HG03025 (cell line): Measurements from ENCODE around the gene ZSCAN1.

Source experiments
- ATAC-seq: cut with Tn5 transposase; IDR thresholded peaks from one replicate; pipeline ENCODE4 v1.9.1; 2021; ENCODE audit warnings: mild to moderate bottlenecking, moderate library complexity; ENCODE audit not compliant: unreplicated experiment, low FRiP score

Gene ZSCAN1

DNA sequence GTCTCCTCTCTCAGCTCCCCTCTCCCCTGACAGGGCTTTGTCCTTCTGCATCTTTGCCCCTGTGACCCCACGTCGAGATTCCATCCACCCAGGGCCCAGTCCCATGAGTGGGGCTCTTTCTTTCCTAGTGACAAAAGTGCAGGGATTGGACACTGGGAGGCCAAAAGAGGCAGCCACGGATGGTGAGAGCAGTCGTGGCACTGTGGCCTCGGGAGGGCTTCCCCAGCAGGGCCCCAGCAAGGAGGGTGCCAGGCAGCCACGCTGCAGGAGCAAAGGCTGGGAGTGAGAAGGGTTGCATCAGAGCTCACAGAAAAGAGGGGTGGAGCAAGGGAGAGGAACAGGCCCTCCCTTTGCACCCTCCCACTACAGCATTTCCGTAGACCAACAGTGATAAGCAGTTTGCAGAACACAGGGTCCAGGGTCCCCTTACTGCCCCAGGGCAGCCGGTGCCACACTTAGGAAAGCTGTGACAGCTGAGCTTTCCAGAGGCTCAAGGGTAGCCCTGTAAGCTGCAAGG is 4.9 kb downstream of the ZSCAN1 start:
- ATAC-seq, result no peak

DNA sequence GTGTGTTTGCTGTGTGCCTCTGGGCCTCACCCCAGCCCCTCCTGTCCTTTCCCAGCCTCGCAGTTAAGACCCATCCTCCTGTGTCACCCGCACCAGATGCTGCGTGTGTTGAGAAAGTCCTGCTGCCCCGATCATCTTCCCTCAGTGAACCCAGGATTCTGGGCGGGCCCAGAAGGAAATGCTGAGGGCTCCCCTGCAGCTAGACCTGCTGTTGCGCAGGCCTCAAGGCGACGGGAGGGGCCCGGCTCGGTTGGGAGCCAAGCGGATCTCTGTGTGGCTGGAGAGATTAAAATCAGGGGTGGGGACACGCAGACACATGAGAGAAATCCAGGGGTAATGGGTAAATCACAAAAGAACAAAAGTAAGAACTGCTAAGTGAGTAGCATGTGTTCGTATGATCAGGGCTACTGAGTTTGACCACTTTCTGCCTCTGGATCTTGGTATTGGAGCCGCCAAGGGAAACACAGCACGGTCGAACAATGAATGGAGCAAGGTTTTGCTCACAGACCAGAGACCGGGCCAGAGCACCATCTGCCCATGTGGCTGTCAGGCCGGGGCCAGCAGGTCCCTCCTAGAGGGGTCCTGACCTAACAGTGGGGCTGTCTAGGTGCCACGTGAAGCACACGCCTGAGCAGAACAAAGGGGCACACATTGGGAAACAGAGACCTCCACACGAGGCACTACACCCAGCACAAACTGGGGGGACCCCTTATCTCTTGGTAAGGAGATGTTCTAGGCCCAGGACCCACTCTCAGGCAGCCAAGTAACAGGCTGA is 7.1 kb downstream of the ZSCAN1 start:
- ATAC-seq, result no peak

- no peak for ATAC-seq
These were observed 8.9 kb downstream of the ZSCAN1 start for GRCh38 chr19:58042495-58043340.

GRCh38 chr19:58044391-58044790 is 10.6 kb downstream of the ZSCAN1 start:
- no peak for ATAC-seq

DNA sequence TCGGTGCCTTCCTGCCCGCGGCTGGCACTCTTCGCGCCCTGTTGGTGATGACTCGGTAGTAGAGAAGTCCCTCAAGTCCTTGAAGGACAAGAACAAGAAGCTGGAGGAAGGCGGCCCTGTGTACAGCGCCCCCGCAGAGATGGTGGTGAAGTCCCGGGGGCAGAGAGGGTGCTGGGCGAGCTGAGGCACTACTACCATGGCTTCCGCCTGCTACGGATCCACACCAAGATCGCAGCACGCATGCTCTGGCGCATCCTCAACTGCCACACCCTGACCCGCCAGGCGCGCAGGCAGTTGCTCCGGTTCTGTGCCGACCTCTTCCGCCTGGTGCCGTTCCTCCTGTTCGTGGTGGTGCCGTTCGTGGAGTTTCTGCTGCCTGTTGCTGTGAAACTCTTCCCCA is 11.1 kb downstream of the ZSCAN1 start:
- no peak for ATAC-seq

- no peak for ATAC-seq
These were observed 11.7 kb downstream of the ZSCAN1 start for GRCh38 chr19:58045411-58046050.

DNA sequence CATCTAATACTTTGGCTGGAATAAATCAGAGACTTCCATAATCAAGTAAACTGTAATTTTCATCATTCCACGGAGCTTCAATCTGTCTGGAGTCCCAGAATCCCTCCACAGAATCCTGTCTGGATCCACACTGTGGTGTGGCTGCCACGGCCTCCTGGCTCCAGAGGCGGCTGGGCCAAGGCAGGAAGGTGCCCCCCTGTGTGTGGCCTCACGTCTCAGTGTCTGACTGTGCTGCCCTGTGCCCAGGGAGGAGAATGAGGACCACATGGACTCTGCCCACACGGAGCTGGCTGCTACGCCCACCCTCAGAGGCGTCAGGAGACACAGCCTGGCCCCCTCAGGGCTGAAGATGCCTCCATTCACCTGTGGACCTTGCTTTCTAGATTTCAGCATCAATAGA is 13.0 kb downstream of the ZSCAN1 start:
- ATAC-seq, result no peak

DNA sequence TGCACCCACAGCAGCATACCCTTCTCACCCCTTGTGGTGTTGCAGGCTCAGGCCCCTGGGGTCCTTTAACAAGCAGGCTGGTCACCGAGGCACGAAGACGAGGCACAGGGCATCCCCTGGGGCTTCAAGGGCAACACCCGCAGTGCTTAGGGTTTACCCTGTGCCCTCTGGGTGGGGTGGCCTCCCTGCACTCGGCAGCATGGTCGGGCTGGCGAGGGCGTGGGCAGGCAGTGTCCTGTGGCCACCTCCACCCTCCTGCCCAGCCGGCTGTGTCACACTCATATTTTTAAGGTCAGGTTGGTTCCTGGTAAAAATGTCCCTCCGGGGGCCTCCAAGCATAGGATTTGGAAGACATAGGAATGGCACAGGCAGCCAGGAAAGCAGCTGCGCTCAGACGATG is 13.8 kb downstream of the ZSCAN1 start:
- ATAC-seq, result no peak

- no peak for ATAC-seq
These were observed 18.4 kb downstream of the ZSCAN1 start for GRCh38 chr19:58052256-58052655.

DNA sequence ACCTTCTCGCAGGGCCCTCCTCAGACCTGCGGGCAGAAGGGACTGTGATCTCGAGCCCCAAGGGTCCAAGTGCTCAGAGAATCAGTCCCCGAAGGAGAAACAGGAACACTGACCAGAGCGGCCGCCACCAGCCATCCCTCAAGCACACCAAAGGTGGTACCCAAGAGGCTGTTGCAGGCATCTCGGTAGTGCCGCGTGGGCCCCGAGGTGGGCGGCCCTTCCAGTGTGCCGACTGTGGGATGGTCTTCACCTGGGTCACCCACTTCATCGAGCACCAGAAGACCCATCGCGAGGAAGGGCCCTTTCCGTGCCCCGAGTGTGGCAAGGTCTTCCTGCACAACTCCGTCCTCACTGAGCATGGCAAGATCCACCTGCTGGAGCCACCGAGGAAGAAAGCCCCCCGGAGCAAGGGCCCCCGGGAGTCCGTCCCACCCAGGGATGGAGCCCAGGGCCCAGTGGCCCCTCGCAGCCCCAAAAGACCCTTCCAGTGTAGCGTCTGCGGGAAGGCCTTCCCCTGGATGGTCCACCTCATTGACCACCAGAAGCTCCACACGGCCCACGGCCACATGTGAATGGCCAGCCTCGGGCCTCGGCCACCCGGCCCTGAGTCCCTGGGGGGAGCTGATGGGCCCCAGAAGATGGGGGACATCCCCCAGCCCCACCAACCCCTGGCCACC is 19.8 kb downstream of the ZSCAN1 start:
- no peak for ATAC-seq

GRCh38 chr19:58054901-58055874 is 21.4 kb downstream of the ZSCAN1 start:
- no peak for ATAC-seq

DNA sequence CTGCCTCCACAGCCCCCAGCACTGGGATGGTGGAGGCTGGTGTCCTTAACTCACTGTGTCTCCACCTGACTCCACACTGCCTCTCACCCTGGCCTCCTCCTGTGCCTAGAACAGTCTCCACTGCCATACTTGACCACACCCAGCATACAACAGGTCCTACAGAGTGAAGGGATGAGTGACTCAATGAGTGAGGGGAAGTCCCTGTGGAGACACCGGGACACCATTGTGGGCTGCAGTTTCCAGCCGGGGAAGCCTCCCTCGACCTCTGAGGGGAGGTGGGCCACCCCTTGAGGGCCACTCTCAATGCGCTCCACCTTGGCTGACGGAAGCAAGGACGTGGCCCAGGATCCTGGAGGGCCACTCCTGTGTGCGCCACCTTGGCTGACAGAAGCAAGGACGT is 22.4 kb downstream of the ZSCAN1 start:
- ATAC-seq, result no peak

GRCh38 chr19:58056861-58057260 is 23.0 kb downstream of the ZSCAN1 start:
- no peak for ATAC-seq

GRCh38 chr19:58058467-58058866 is 24.6 kb downstream of the ZSCAN1 start:
- ATAC-seq, result no peak

- no peak for ATAC-seq
These were observed 25.3 kb downstream of the ZSCAN1 start, which contains the start of gene ZNF135 for GRCh38 chr19:58059003-58059670. ZNF135 (plus strand) TSS chr19:58059282; CDS start chr19:58060003, 721 bp downstream.

GRCh38 chr19:58059671-58060078 is 25.9 kb downstream of the ZSCAN1 start:
- ATAC-seq, result no peak

DNA sequence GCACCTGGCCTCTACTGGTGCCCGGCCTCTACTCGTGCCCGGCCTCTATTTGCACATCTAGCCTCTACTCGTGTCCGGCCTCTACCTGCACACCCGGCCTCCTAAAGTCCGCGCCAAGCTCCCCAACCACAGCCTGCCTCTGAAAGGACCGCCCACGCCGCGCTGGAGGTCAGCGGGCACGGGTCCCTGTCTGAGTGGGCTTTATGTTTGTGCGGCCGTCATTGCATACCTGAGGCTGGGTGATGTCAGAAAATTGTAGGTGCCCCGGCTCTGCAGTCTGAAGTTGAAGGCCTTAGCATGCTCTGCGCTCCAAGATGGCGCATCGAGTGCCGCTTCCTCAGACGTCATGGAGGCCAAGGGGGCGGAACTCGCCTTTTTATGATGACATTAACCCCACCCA is 26.4 kb downstream of the ZSCAN1 start:
- no peak for ATAC-seq

DNA sequence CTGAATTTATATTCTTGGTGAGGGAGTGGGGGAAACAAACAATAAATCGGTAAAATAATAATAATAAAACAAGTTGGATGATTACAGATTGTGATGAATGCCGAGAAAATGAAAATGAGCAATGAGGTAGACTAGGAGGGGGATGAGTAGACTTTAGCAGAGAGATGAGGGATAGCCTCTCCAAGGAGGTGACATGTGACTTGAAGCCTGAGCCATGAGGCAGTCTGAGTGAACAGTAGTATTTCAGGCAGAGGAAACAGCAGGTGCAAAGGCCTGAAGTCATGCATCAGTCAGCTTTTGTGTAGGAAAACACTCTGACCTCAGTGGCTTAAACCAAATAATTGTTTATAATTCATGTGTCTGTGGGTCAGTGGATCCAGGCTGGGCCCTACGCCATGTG is 29.9 kb downstream of the ZSCAN1 start:
- ATAC-seq, result no peak
